Muscle of leg (tissue), 11 donors: ENCODE data around the gene SLIT1. TPM values are rescaled to one million over a fixed set of nuclear protein-coding genes. Genes with fewer than 3 reads are reported as not detected.

ENCODE experiments used
- DNase-seq: peaks from one replicate; pipeline ENCODE4 v3.0.0; 2013
- H3K27ac ChIP-seq: one replicate; pipeline ENCODE4 v1.5.1; 2013; ENCODE audit warnings: mild to moderate bottlenecking, low read length, control low read depth
- H3K27me3 ChIP-seq: one replicate; pipeline ENCODE4 v1.6.1; 2013; ENCODE audit warnings: low read length; ENCODE audit not compliant: control insufficient read depth, insufficient read depth
- H3K36me3 ChIP-seq: one replicate; pipeline ENCODE4 v1.6.1; 2013; ENCODE audit warnings: low read length; ENCODE audit not compliant: control insufficient read depth, insufficient read depth
- H3K4me1 ChIP-seq: one replicate; pipeline ENCODE4 v1.6.1; 2013; ENCODE audit warnings: low read length; ENCODE audit not compliant: control insufficient read depth, insufficient read depth
- H3K4me3 ChIP-seq: one replicate; pipeline ENCODE4 v1.5.1; 2013; ENCODE audit warnings: low read length, control low read depth
- H3K9me3 ChIP-seq: replicated peaks from 2 replicates; pipeline ENCODE4 v1.6.1; 2013; ENCODE audit warnings: low read depth, low read length; ENCODE audit not compliant: control insufficient read depth
- WGBS: methylation state at CpG from one replicate; pipeline ENCODE4 v1.1.5; 2013; ENCODE audit warnings: missing lambda C conversion rate; ENCODE audit not compliant: insufficient coverage; 5-methylcytosine and 5-hydroxymethylcytosine counted together
- polyA plus RNA-seq, 8 donors: library from polyadenylated mRNA; unstranded; fragments of 120-200 nt; gene quantifications; one replicate each; pipeline versions ENCODE4 v1.2.1 to v1.2.3, GENCODE V29; 2013; ENCODE audit warnings: inconsistent platforms in 1 of 8, low replicate concordance in 1 of 8; ENCODE audit not compliant: insufficient read length in 8 of 8, insufficient read depth in 1 of 8
- total RNA-seq: library from RNA; stranded (reverse); fragments of 120-200 nt; gene quantifications from one replicate; pipeline ENCODE4 v1.2.4, GENCODE V29; 2013

SLIT1 gene
- total and polyA plus RNA-seq, 9 donors: 0.35 to 1.4 (median 1.1) TPM

GRCh38 chr10:97078261-97078937, 107.4 kb downstream of the SLIT1 start:
- no peaks in the 10 kb centered on the region for H3K9me3 ChIP-seq
- H3K4me3 ChIP-seq: no peak overlapping the region
- H3K27me3 ChIP-seq: peaks cover 14% of the 10 kb centered on the region
- peaks cover 12% of the 10 kb centered on the region for H3K4me1 ChIP-seq
- WGBS: 69% methylated on average over 13 of the region's 14 CpGs
- H3K36me3 ChIP-seq: no peaks in the 10 kb centered on the region
- no peak for DNase-seq
- no peak overlapping the region for H3K27ac ChIP-seq

DNA sequence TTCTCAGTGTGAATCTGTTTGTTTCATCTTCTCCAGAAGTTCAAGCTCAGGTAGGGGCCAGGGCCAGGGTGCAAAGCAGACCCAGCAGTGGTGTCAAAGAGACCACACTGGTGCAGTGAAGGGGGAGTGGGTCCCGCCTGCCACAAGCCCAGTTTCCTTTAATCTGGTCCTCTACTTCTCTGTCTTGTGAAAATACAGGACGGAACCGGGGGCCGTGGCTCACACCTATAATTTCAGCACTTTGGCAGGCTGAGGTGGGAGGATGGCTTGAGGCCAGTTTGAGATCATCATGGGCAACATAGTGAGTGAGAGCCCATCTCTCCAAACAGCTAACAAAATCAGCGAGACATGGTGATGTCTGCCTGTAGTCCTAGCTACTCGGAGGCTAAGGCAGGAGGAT, 109.0 kb downstream of the SLIT1 start:
- no peaks in the 10 kb centered on the region for H3K36me3 ChIP-seq
- no CpG with 5 or more reads among the region's 6 CpGs for WGBS
- H3K27me3 ChIP-seq: peaks cover 23% of the 10 kb centered on the region

DNA sequence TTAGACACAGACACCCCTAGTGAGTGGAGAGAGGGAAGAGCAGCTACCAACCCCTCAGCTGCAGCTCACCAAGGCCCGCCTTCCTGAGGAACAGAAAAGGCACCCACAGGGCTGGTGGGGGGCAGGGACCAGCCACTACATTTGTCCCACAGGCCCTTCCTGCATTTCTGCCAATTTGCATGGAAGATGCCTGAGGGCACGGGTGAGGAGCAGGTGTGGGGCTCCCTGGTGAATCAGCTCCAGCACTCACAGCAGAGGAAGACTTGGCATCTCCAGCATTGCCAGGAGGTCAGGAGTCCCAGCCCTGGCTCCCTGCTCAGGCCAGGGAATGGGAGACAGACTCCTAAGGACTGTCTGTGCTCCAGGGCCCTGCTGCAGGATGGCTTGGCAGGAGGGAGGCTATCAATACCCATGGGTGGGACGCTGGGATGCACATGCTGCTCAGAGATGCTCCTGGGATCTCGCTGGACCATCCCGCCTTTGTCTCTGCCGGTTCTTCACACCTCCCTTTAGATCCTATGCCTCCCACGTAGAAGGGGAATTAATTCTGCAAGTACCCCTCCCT, 109.7 kb downstream of the SLIT1 start:
- Histone ChIP-seq H3K27ac (no peak overlapping the region), H3K4me3 (no peak overlapping the region), H3K27me3 (peaks cover 25% of the 10 kb centered on the region), H3K9me3 (no peaks in the 10 kb centered on the region), H3K4me1 (peaks cover 12% of the 10 kb centered on the region), H3K36me3 (no peaks in the 10 kb centered on the region)
- DNase-seq: no peak
- WGBS: 70% methylated on average over 4 of the region's 7 CpGs

More for the DNA sequence above, 109.0 kb downstream of the SLIT1 start:
- H3K4me3 ChIP-seq: no peak overlapping the region
- H3K27ac ChIP-seq: no peak overlapping the region
- no peaks in the 10 kb centered on the region for H3K9me3 ChIP-seq
- H3K4me1 ChIP-seq: peaks cover 12% of the 10 kb centered on the region
- no peak for DNase-seq

GRCh38 chr10:97075421-97075820, 110.3 kb downstream of the SLIT1 start:
- H3K9me3 ChIP-seq: no peaks in the 10 kb centered on the region
- no peak overlapping the region for H3K4me3 ChIP-seq
- no peaks in the 10 kb centered on the region for H3K36me3 ChIP-seq
- peaks cover 12% of the 10 kb centered on the region for H3K4me1 ChIP-seq
- 68% methylated on average over 6 of the region's 7 CpGs for WGBS
- H3K27me3 ChIP-seq: peaks cover 25% of the 10 kb centered on the region
- no peak for DNase-seq
- no peak overlapping the region for H3K27ac ChIP-seq

DNA sequence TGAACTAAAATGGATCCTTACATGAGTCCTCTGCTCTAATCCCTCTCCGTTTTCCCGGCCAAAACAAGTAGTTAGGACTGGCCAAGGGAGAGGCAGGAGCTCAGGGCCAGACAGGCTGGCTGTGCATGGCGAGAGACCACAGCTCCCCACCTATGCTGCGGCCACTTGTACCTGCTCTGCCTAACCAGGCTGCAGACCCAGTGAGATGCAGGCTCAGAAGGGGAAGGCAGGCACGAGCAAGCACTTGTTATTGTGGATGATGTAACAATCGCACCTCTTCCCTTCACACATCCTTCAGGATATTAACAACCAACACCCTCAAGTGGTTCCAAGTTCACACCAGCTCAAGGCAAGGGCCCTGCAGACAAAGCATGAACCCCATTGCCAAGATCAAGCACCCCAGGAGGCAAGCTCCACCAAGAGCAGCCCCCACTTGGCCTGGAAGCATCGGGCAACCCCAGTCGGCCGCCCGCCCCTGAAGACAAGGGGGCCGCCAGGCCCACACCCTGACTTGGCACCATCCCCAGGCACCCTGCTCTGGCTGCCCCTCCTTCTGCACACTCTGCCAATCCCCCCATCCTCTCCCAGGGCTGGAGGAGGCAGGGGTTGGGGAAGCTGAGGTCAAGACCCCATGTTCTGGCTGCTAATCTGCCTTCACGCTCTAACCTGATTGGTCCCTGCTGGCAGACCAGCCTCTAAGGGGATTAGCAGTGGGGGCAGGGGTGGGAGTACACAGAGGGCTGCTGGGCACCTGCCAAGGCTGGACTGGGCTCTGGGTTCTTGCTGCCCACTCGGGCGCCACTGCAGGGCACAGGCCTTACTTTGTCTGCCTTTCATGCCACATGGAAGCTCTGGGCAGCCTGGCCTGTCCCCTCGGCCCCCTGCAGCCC, 111.3 kb downstream of the SLIT1 start:
- DNase-seq: no peak
- H3K4me1 ChIP-seq: peaks cover 11% of the 10 kb centered on the region
- peaks cover 26% of the 10 kb centered on the region for H3K27me3 ChIP-seq
- peaks cover 2% of the 10 kb centered on the region for H3K9me3 ChIP-seq
- no peak overlapping the region for H3K27ac ChIP-seq
- WGBS: 58% methylated on average over 7 of the region's 15 CpGs
- H3K36me3 ChIP-seq: no peaks in the 10 kb centered on the region
- no peak overlapping the region for H3K4me3 ChIP-seq

GRCh38 chr10:97072851-97073665, 112.7 kb downstream of the SLIT1 start:
- peak; percentile 87 for DNase-seq
- no peaks in the 10 kb centered on the region for H3K36me3 ChIP-seq
- H3K27ac ChIP-seq: no peak overlapping the region
- no peak overlapping the region for H3K4me3 ChIP-seq
- peaks cover 10% of the 10 kb centered on the region for H3K4me1 ChIP-seq
- peaks cover 2% of the 10 kb centered on the region for H3K9me3 ChIP-seq
- WGBS: 47% methylated on average over 19 of the region's 21 CpGs
- H3K27me3 ChIP-seq: peaks cover 31% of the 10 kb centered on the region

- WGBS: 50% methylated on average over 6 of the region's 7 CpGs
- no peak for DNase-seq
- Histone ChIP-seq H3K4me1 (peaks cover 10% of the 10 kb centered on the region), H3K9me3 (peaks cover 2% of the 10 kb centered on the region), H3K27ac (no peak overlapping the region), H3K4me3 (no peak overlapping the region), H3K27me3 (peaks cover 31% of the 10 kb centered on the region), H3K36me3 (no peaks in the 10 kb centered on the region)
Measured at GRCh38 chr10:97071496-97071895, 114.3 kb downstream of the SLIT1 start.

GRCh38 chr10:97069576-97070362, 116.0 kb downstream of the SLIT1 start:
- H3K4me1 ChIP-seq: peaks cover 6% of the 10 kb centered on the region
- DNase-seq: no peak
- no peak overlapping the region for H3K27ac ChIP-seq
- 77% methylated on average over 8 of the region's 11 CpGs for WGBS
- no peak overlapping the region for H3K4me3 ChIP-seq
- H3K9me3 ChIP-seq: peaks cover 2% of the 10 kb centered on the region
- peaks cover 31% of the 10 kb centered on the region for H3K27me3 ChIP-seq
- H3K36me3 ChIP-seq: no peaks in the 10 kb centered on the region

DNA sequence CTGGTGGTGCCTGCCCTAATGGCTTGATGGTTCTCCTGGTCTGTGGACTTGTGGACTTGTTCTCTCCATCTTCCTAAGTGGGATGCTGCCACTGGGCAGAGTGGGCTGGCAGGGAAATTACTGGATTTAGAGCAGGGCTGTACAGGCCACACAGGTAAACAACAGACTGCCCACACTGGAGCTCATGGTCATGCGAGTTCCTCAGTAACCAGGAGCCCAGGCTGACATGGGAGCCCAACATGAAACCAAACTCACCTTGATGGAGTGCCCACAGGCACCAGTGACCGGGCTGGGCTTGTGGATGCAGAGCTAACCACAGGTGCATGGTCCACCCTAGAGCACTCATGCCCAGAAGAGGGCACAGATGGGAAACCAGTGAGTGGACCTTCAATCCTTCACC, 116.7 kb downstream of the SLIT1 start:
- WGBS: no CpG with 5 or more reads among the region's 2 CpGs
- Histone ChIP-seq H3K36me3 (no peaks in the 10 kb centered on the region), H3K27me3 (peaks cover 27% of the 10 kb centered on the region), H3K9me3 (peaks cover 2% of the 10 kb centered on the region), H3K27ac (no peak overlapping the region), H3K4me3 (no peak overlapping the region), H3K4me1 (no peaks in the 10 kb centered on the region)
- DNase-seq: no peak
